Neuron (in vitro differentiated cells): Measurements from ENCODE around the gene TMEM54.

Experiments
- H2AFZ ChIP-seq: one replicate; pipeline ENCODE4 v1.6.1; 2013; ENCODE audit warnings: low read depth, mild to moderate bottlenecking, inconsistent platforms, low read length, moderate library complexity
- H3K27me3 ChIP-seq: one replicate; pipeline ENCODE4 v1.6.1; 2013; ENCODE audit warnings: low read length; ENCODE audit not compliant: insufficient read depth
- H3K36me3 ChIP-seq: one replicate; pipeline ENCODE4 v1.6.1; 2013; ENCODE audit warnings: low read length; ENCODE audit not compliant: insufficient read depth
- H3K4me1 ChIP-seq: one replicate; pipeline ENCODE4 v1.6.1; 2013; ENCODE audit warnings: low read length; ENCODE audit not compliant: insufficient read depth
- H3K4me3 ChIP-seq: 2 replicates; pipeline ENCODE4 v1.5.1; 2013; ENCODE audit warnings: mild to moderate bottlenecking, low read length, moderate library complexity
- H3K9me3 ChIP-seq: one replicate; pipeline ENCODE4 v1.6.1; 2013; ENCODE audit warnings: low read length

TMEM54 gene

GRCh38 chr1:32888677-32889420, 12.3 kb downstream of the TMEM54 start:
- no peak overlapping the region for H2AFZ ChIP-seq
- no peaks in the 10 kb centered on the region for H3K9me3 ChIP-seq
- H3K27me3 ChIP-seq: peaks cover 35% of the 10 kb centered on the region
- H3K4me1 ChIP-seq: peaks cover 2% of the 10 kb centered on the region
- H3K4me3 ChIP-seq: no peak overlapping the region
- no peaks in the 10 kb centered on the region for H3K36me3 ChIP-seq

GRCh38 chr1:32888134-32888533, 13.1 kb downstream of the TMEM54 start:
- H3K27me3 ChIP-seq: peaks cover 35% of the 10 kb centered on the region
- no peaks in the 10 kb centered on the region for H3K4me1 ChIP-seq
- no peak overlapping the region for H3K4me3 ChIP-seq
- H2AFZ ChIP-seq: no peak overlapping the region
- no peaks in the 10 kb centered on the region for H3K9me3 ChIP-seq
- no peaks in the 10 kb centered on the region for H3K36me3 ChIP-seq

GRCh38 chr1:32887623-32888022, 13.6 kb downstream of the TMEM54 start:
- Histone ChIP-seq H3K9me3 (no peaks in the 10 kb centered on the region), H3K36me3 (no peaks in the 10 kb centered on the region), H3K4me1 (no peaks in the 10 kb centered on the region), H3K4me3 (no peak overlapping the region), H2AFZ (no peak overlapping the region), H3K27me3 (peaks cover 35% of the 10 kb centered on the region)

- H3K4me3 ChIP-seq: no peak overlapping the region
- peaks cover 2% of the 10 kb centered on the region for H3K4me1 ChIP-seq
- H3K27me3 ChIP-seq: peaks cover 35% of the 10 kb centered on the region
- no peaks in the 10 kb centered on the region for H3K9me3 ChIP-seq
- H2AFZ ChIP-seq: no peak overlapping the region
- H3K36me3 ChIP-seq: no peaks in the 10 kb centered on the region
These were observed 14.3 kb downstream of the TMEM54 start for GRCh38 chr1:32886828-32887414.

GRCh38 chr1:32886004-32886827, 15.0 kb downstream of the TMEM54 start, which contains the start of gene HPCA:
Gene HPCA (plus strand): TSS chr1:32886491. CDS start chr1:32888899, 2,408 bp downstream.
- no peak within 1 kb of the TSS for H3K4me3 ChIP-seq
- H2AFZ ChIP-seq: no peak within 1 kb of the TSS
- no peaks in the 10 kb centered on the region for H3K9me3 ChIP-seq
- H3K27me3 ChIP-seq: peaks cover 35% of the 10 kb centered on the region
- H3K4me1 ChIP-seq: peaks cover 3% of the 10 kb centered on the region
- no peaks in the 10 kb centered on the region for H3K36me3 ChIP-seq

GRCh38 chr1:32885676-32886003, 15.5 kb downstream of the TMEM54 start:
- Histone ChIP-seq H2AFZ (no peak overlapping the region), H3K4me3 (no peak overlapping the region), H3K36me3 (no peaks in the 10 kb centered on the region), H3K27me3 (peaks cover 35% of the 10 kb centered on the region), H3K9me3 (no peaks in the 10 kb centered on the region), H3K4me1 (peaks cover 3% of the 10 kb centered on the region)

- Histone ChIP-seq H3K36me3 (no peaks in the 10 kb centered on the region), H2AFZ (no peak overlapping the region), H3K4me1 (peaks cover 3% of the 10 kb centered on the region), H3K27me3 (peaks cover 35% of the 10 kb centered on the region), H3K4me3 (no peak overlapping the region), H3K9me3 (no peaks in the 10 kb centered on the region)
These were observed 16.5 kb downstream of the TMEM54 start for GRCh38 chr1:32884726-32885125.

DNA sequence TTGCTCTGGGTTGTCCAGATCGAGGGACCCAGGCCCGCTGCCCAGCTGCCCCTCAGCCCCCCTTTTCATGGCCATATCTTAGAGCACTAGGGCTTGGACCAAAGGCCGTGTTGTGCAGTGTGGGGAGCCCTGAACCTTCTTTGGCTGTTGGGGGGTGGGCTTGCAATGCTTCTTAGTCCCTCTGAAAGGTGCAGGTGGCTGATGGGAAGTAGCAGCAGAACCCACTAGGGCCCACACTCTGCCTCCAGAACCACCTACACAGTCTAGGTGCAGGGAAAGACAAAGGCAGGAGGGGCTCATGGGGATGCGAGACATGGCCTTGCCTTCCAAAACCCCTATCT, 17.2 kb downstream of the TMEM54 start:
- peaks cover 35% of the 10 kb centered on the region for H3K27me3 ChIP-seq
- no peaks in the 10 kb centered on the region for H3K9me3 ChIP-seq
- peaks cover 3% of the 10 kb centered on the region for H3K4me1 ChIP-seq
- no peak overlapping the region for H3K4me3 ChIP-seq
- H3K36me3 ChIP-seq: no peaks in the 10 kb centered on the region
- H2AFZ ChIP-seq: no peak overlapping the region

DNA sequence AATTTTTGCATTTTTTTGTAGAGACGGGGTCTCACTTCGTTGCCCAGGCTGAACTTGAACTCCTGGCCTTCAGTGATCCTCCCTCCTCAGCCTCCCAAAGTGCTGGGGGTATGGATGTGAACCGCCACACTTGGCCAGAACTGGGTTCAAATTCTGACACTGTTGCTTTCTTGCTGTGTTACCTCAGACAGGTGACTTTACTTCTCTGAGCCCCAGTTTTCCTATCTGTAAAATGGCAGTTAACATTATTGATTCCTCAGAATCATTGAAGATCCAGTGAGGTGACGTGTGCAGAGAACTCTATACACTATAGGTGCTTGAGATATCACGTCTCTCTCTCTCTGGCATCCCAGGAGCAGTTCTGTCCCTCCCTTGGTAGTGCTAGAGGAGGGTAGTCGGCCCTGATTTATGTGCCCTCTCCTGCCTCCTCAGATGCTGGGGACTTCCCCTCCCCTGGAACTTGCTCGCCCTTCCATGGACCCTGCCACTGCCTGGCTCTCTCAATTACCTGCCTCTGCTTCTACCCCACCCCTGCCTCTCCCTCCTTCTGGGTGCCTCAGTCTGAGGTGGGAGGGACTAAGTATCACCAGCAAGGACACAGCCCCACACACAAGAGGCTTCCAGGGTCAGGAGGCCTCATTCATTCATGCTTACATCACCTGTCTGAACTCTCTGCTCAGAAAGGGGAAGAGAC, 17.7 kb downstream of the TMEM54 start:
- H3K4me1 ChIP-seq: peaks cover 3% of the 10 kb centered on the region
- no peak overlapping the region for H2AFZ ChIP-seq
- H3K4me3 ChIP-seq: no peak overlapping the region
- peaks cover 35% of the 10 kb centered on the region for H3K27me3 ChIP-seq
- H3K36me3 ChIP-seq: no peaks in the 10 kb centered on the region
- no peaks in the 10 kb centered on the region for H3K9me3 ChIP-seq

DNA sequence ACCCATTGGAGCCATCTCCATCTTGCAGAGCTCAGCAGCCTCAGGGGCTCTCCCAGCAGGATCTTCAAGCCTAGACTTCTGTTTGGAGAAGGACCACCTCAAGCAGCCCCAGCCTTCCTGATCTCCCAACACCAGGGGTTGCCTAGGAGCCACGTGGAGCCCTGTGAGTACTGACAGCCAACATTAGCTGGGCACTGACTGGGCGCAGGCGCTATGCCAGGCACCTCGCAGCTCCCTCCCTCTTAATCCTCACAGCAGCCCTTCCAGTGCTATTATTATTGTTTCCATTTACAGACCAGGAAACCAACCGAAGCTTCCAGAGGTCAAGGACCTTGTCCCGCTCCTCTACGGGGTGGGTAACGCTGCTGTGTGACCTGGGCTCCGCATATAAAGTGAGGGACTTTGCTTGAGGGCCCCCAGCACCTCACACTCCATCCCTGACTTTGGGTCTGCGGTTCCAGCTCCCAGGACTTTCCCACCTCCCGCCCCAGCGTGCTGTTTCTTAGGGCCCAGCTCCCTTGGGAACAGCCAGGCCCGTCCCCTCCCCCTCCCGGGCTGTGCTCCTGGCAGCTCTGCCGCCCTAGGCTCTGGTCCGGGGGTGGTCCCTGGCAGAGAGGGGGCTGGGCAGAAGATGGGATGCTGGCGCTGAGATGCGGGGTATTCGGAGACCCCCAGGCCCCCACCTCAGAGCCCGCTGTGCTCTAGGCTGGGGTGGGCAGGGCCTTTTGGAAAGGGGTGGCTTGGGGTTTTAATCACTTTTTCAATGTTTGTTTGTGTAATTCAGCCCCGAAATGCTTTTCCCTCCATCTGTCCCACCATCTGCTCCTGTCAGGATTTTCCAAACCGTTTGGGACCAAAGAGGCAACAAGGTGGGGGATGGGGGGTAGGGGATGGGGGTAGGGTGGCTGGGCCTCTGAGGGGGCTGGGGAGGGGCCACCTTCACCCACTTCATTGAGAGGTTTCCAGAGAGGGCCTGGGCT, 19.0 kb downstream of the TMEM54 start:
- Histone ChIP-seq H3K36me3 (no peaks in the 10 kb centered on the region), H3K9me3 (no peaks in the 10 kb centered on the region), H2AFZ (no peak overlapping the region), H3K4me3 (no peak overlapping the region), H3K4me1 (peaks cover 6% of the 10 kb centered on the region), H3K27me3 (peaks cover 28% of the 10 kb centered on the region)

DNA sequence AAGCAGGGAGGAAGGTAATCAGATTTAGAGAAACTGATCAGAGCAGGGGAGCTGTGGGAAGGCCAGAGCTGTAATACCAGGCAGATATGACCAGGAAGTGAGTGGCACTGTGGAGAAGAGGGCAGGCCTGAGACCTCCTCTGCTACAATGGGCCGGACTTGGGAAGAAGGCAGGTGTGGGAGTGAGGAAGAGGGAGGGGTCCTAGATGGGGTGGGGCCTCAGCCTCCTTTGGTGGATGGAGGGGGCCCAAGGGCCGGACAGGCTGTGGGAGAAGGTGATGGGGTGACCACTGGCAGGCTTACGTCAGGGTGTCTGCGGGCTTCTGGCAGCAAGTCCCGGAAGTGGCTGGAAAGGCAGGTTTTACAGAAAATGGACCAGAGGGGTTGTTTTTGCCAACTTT, 19.9 kb downstream of the TMEM54 start:
- H2AFZ ChIP-seq: no peak overlapping the region
- H3K27me3 ChIP-seq: peaks cover 21% of the 10 kb centered on the region
- H3K4me1 ChIP-seq: peaks cover 9% of the 10 kb centered on the region
- H3K4me3 ChIP-seq: no peak overlapping the region
- no peaks in the 10 kb centered on the region for H3K36me3 ChIP-seq
- no peaks in the 10 kb centered on the region for H3K9me3 ChIP-seq

GRCh38 chr1:32878637-32879041, 22.6 kb downstream of the TMEM54 start:
- Histone ChIP-seq H3K4me3 (no peak overlapping the region), H3K36me3 (no peaks in the 10 kb centered on the region), H3K9me3 (no peaks in the 10 kb centered on the region), H3K4me1 (peaks cover 10% of the 10 kb centered on the region), H2AFZ (no peak overlapping the region), H3K27me3 (no peaks in the 10 kb centered on the region)
